ENCODE results near the gene CHST3.

Gene CHST3

GRCh38 chr10:71923138-71923692 is 41.0 kb upstream of the CHST3 start:
- TF ChIP-seq ZNF274 (IDR thresholded peaks at IDR 0.05; ENCODE audit: low read depth, low read length) (no peak), SUZ12 (IDR thresholded peaks at IDR 0.05; ENCODE audit: extremely low read depth, insufficient read depth, insufficient read length) (no peak), YY1 (IDR thresholded peaks at IDR 0.05; ENCODE audit: insufficient read depth, insufficient read length) (no peak)
- DNase-seq (ENCODE audit: low read depth, low spot score), result no peak
- Histone ChIP-seq H3K36me3 (ENCODE audit: insufficient read depth, insufficient read length, low read length) (no peaks in the 10 kb centered on the region), H3K27me3 (ENCODE audit: insufficient read depth, insufficient read length) (no peaks in the 10 kb centered on the region), H3K9ac (ENCODE audit: insufficient read length, low read depth) (no peak overlapping the region), H3K9me3 (ENCODE audit: insufficient read depth, low read length) (no peaks in the 10 kb centered on the region), H3K4me1 (ENCODE audit: insufficient read depth, insufficient read length) (no peaks in the 10 kb centered on the region), H3K4me3 (ENCODE audit: insufficient read length, low read depth) (no peak overlapping the region)

GRCh38 chr10:71924771-71925170 is 39.4 kb upstream of the CHST3 start:
- Histone ChIP-seq H3K9me3 (ENCODE audit: insufficient read depth, low read length) (no peaks in the 10 kb centered on the region), H3K4me1 (ENCODE audit: insufficient read depth, insufficient read length) (no peaks in the 10 kb centered on the region), H3K27me3 (ENCODE audit: insufficient read depth, insufficient read length) (no peaks in the 10 kb centered on the region), H3K9ac (ENCODE audit: insufficient read length, low read depth) (no peak overlapping the region), H3K36me3 (ENCODE audit: insufficient read depth, insufficient read length, low read length) (no peaks in the 10 kb centered on the region), H3K4me3 (ENCODE audit: insufficient read length, low read depth) (no peak overlapping the region)
- DNase-seq (ENCODE audit: low read depth, low spot score), result no peak
- TF ChIP-seq YY1 (IDR thresholded peaks at IDR 0.05; ENCODE audit: insufficient read depth, insufficient read length) (no peak), ZNF274 (IDR thresholded peaks at IDR 0.05; ENCODE audit: low read depth, low read length) (no peak), SUZ12 (IDR thresholded peaks at IDR 0.05; ENCODE audit: extremely low read depth, insufficient read depth, insufficient read length) (no peak)

DNA sequence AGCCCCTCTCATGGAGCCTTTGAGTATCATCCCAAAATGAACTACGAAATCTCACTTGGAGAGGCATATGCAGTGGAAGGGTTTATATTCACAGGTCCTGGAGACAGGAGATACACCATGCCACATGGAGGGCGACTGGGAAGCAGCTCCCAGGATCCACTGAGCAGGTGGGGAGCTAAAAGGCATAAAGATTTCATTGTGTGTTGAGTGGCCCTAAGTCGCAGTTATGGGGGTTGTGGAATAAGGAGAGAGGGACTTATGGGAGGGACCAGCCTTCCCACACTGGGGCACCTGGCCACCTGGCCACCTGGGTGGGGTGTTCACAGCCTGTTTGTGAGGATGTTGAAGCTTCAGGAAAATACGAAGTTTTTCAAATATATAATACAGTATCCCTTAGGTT is 37.0 kb upstream of the CHST3 start:
- no peak overlapping the region for H3K4me3 ChIP-seq (ENCODE audit: insufficient read length, low read depth)

DNA sequence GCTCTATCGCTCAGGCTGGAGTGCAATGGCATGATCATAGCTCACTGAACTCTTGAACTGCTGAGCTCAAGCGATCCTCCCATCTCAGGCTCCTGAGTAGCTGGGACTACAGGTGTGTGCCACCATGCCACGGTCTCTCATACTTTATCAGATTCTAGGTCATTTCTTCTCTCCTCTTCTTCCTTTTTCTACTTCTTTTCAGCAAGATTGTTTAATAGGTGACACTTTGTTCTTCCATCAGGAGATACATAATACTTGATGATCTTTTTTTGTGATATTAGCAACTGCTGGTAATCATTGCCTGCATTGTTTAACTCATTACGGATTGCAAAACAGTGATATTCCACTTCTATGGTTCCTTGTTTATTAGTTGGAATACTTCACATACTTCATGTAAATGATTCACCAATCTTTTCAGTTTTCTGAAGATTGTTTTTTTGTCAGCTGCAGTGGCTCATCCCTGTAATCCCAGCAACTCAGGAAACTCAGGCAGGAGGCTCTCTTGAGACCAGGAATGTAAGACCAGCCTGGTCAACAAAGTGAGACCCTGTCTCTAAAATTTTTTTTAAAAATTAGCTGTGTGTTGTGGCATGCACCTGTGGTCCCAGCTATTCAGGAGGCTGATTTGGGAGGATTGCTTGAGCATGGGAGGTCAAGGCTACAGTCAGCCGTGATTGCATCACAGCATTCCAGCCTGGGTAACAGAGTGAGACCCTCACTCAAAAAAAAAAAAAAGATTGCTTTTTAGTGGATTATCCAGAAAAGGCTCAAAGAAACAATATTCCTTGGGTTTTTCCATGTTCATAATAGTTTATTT is 36.2 kb upstream of the CHST3 start:
- Histone ChIP-seq H3K4me1 (ENCODE audit: insufficient read depth, insufficient read length) (no peaks in the 10 kb centered on the region), H3K9me3 (ENCODE audit: insufficient read depth, low read length) (no peaks in the 10 kb centered on the region), H3K9ac (ENCODE audit: insufficient read length, low read depth) (no peak overlapping the region), H3K4me3 (ENCODE audit: insufficient read length, low read depth) (no peak overlapping the region), H3K36me3 (ENCODE audit: insufficient read depth, insufficient read length, low read length) (no peaks in the 10 kb centered on the region), H3K27me3 (ENCODE audit: insufficient read depth, insufficient read length) (no peaks in the 10 kb centered on the region)
- TF ChIP-seq ZNF274 (IDR thresholded peaks at IDR 0.05; ENCODE audit: low read depth, low read length) (no peak), YY1 (IDR thresholded peaks at IDR 0.05; ENCODE audit: insufficient read depth, insufficient read length) (no peak), SUZ12 (IDR thresholded peaks at IDR 0.05; ENCODE audit: extremely low read depth, insufficient read depth, insufficient read length) (no peak)
- DNase-seq (ENCODE audit: low read depth, low spot score), result no peak

More for the DNA sequence above, 37.0 kb upstream of the CHST3 start:
- Histone ChIP-seq H3K9ac (ENCODE audit: insufficient read length, low read depth) (no peak overlapping the region), H3K27me3 (ENCODE audit: insufficient read depth, insufficient read length) (no peaks in the 10 kb centered on the region), H3K36me3 (ENCODE audit: insufficient read depth, insufficient read length, low read length) (no peaks in the 10 kb centered on the region), H3K9me3 (ENCODE audit: insufficient read depth, low read length) (no peaks in the 10 kb centered on the region), H3K4me1 (ENCODE audit: insufficient read depth, insufficient read length) (no peaks in the 10 kb centered on the region)
- DNase-seq (ENCODE audit: low read depth, low spot score), result no peak
- TF ChIP-seq ZNF274 (IDR thresholded peaks at IDR 0.05; ENCODE audit: low read depth, low read length) (no peak), YY1 (IDR thresholded peaks at IDR 0.05; ENCODE audit: insufficient read depth, insufficient read length) (no peak), SUZ12 (IDR thresholded peaks at IDR 0.05; ENCODE audit: extremely low read depth, insufficient read depth, insufficient read length) (no peak)

DNA sequence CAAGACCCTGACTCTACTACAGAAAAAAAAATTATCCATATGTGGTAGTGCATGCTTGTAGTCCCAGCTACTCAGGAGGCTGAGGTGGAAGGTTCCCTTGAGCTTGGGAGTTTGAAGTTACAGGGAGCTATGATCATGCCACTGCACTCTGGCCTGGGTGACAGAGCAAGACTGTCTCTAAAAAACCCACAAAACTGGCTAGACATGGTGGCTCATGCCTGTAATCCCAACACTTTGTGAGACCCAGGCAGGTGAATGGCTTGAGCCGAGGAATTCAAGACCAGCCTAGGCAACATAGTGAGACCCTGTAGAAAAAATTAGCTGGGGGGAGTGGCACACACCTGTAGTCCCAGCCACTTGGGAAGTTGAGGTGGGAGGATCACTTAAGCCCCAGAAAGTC is 32.9 kb upstream of the CHST3 start:
- no peak overlapping the region for H3K4me3 ChIP-seq (ENCODE audit: insufficient read length, low read depth)
- H3K4me1 ChIP-seq (ENCODE audit: insufficient read depth, insufficient read length), result no peaks in the 10 kb centered on the region
- H3K27me3 ChIP-seq (ENCODE audit: insufficient read depth, insufficient read length), result no peaks in the 10 kb centered on the region
- DNase-seq (ENCODE audit: low read depth, low spot score), result no peak
- no peaks in the 10 kb centered on the region for H3K36me3 ChIP-seq (ENCODE audit: insufficient read depth, insufficient read length, low read length)
- no peak for TF ChIP-seq YY1 (IDR thresholded peaks at IDR 0.05; ENCODE audit: insufficient read depth, insufficient read length)
- no peak for TF ChIP-seq ZNF274 (IDR thresholded peaks at IDR 0.05; ENCODE audit: low read depth, low read length)
- no peak for TF ChIP-seq SUZ12 (IDR thresholded peaks at IDR 0.05; ENCODE audit: extremely low read depth, insufficient read depth, insufficient read length)
- no peak overlapping the region for H3K9ac ChIP-seq (ENCODE audit: insufficient read length, low read depth)
- no peaks in the 10 kb centered on the region for H3K9me3 ChIP-seq (ENCODE audit: insufficient read depth, low read length)

DNA sequence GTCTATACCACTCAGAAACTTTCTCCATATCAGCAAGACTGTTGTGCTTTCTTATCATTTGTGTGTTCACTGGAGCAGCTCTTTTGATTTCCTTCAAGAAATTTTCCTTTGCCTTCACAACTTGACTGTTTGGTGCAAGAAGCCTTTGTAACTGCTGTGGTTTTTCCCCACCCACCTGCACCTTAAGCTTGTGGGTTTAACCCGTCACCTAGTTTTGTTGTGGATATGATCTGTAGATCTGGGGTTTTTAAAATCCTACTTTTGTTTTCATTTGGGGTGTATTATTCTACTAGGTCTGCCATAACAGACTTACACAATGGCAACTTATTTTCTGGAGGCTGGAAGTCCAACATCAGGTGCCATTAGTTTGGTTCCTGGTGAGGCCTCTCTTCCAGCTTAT is 30.5 kb upstream of the CHST3 start:
- no peaks in the 10 kb centered on the region for H3K4me1 ChIP-seq (ENCODE audit: insufficient read depth, insufficient read length)
- no peaks in the 10 kb centered on the region for H3K9me3 ChIP-seq (ENCODE audit: insufficient read depth, low read length)
- H3K27me3 ChIP-seq (ENCODE audit: insufficient read depth, insufficient read length), result no peaks in the 10 kb centered on the region
- H3K36me3 ChIP-seq (ENCODE audit: insufficient read depth, insufficient read length, low read length), result no peaks in the 10 kb centered on the region
- TF ChIP-seq ZNF274 (IDR thresholded peaks at IDR 0.05; ENCODE audit: low read depth, low read length), result no peak
- TF ChIP-seq SUZ12 (IDR thresholded peaks at IDR 0.05; ENCODE audit: extremely low read depth, insufficient read depth, insufficient read length), result no peak
- no peak for TF ChIP-seq YY1 (IDR thresholded peaks at IDR 0.05; ENCODE audit: insufficient read depth, insufficient read length)
- H3K9ac ChIP-seq (ENCODE audit: insufficient read length, low read depth), result no peak overlapping the region
- no peak overlapping the region for H3K4me3 ChIP-seq (ENCODE audit: insufficient read length, low read depth)
- no peak for DNase-seq (ENCODE audit: low read depth, low spot score)

- Histone ChIP-seq H3K9ac (ENCODE audit: insufficient read length, low read depth) (no peak overlapping the region), H3K9me3 (ENCODE audit: insufficient read depth, low read length) (no peaks in the 10 kb centered on the region), H3K27me3 (ENCODE audit: insufficient read depth, insufficient read length) (no peaks in the 10 kb centered on the region), H3K36me3 (ENCODE audit: insufficient read depth, insufficient read length, low read length) (no peaks in the 10 kb centered on the region), H3K4me1 (ENCODE audit: insufficient read depth, insufficient read length) (no peaks in the 10 kb centered on the region), H3K4me3 (ENCODE audit: insufficient read length, low read depth) (no peak overlapping the region)
- TF ChIP-seq YY1 (IDR thresholded peaks at IDR 0.05; ENCODE audit: insufficient read depth, insufficient read length) (no peak), SUZ12 (IDR thresholded peaks at IDR 0.05; ENCODE audit: extremely low read depth, insufficient read depth, insufficient read length) (no peak), ZNF274 (IDR thresholded peaks at IDR 0.05; ENCODE audit: low read depth, low read length) (no peak)
- no peak for DNase-seq (ENCODE audit: low read depth, low spot score)
Observed at GRCh38 chr10:71938211-71938610, 26.0 kb upstream of the CHST3 start.
